GM12878 (cell line): ENCODE measurements around the gene PDE11A.

Source experiments
- BCL11A ChIP-seq: IDR thresholded peaks from 2 replicates; pipeline ENCODE4 v1.6.1; 2011; ENCODE audit warnings: low read depth, low read length
- FOS ChIP-seq: IDR thresholded peaks from 3 replicates; pipeline ENCODE4 v1.6.1; 2011; ENCODE audit warnings: borderline replicate concordance; ENCODE audit not compliant: insufficient read length; ENCODE audit errors: extremely low read depth
- POLR2A ChIP-seq: IDR thresholded peaks from 2 replicates; pipeline ENCODE4 v1.6.1; 2011; ENCODE audit warnings: low read depth, mild to moderate bottlenecking, low read length

DNA sequence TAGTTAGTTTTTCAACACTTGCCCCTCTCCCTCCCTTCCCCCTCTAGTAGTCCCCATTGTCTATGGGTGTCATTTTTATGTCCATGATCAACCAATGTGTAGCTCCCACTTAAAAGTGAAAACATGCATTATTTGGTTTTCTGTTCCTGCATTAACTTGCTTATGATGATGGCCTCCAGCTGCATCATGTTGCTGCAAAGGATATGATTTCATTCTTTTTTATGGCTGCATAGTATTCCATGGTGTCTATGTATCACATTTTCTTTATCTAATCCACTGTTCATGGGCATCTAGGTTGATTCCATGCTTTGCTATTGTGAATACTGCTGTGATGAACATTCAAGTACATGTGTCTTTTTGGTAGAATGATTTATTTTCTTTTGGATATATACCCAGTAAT is 70.5 kb downstream of the PDE11A start:
- TF ChIP-seq BCL11A (no peak), FOS (no peak), POLR2A (no peak)
